DOHH2 (cell line): Measurements from ENCODE around the gene IFI27L2.

Experiments
- H3F3A ChIP-seq: fragments of 200-600 bp; sonication (generic), shearing (Covaris generic); 2 replicates; pipeline ENCODE4 v1.6.0; 2016; ENCODE audit warnings: antibody characterized with exemption, mild to moderate bottlenecking; ENCODE audit not compliant: control insufficient read depth, insufficient read depth
- H3K27ac ChIP-seq: fragments of 200-600 bp; sonication (generic); 2 replicates; pipeline ENCODE4 v1.5.1; 2014; ENCODE audit warnings: low read depth, mild to moderate bottlenecking, low read length, moderate library complexity
- H3K27me3 ChIP-seq: fragments of 200-600 bp; sonication (generic); 2 replicates; pipeline ENCODE4 v1.6.1; 2014; ENCODE audit warnings: mild to moderate bottlenecking, low read length, mixed read lengths; ENCODE audit not compliant: control insufficient read depth
- H3K36me3 ChIP-seq: fragments of 200-600 bp; sonication (generic); 2 replicates; pipeline ENCODE4 v1.6.1; 2014; ENCODE audit warnings: mild to moderate bottlenecking, low read length, moderate library complexity, mixed read lengths; ENCODE audit not compliant: control insufficient read depth
- H3K4me1 ChIP-seq: fragments of 200-600 bp; sonication (generic); 2 replicates; pipeline ENCODE4 v1.6.1; 2014; ENCODE audit warnings: mild to moderate bottlenecking, low read length, mixed read lengths; ENCODE audit not compliant: control insufficient read depth
- H3K4me2 ChIP-seq: fragments of 200-600 bp; sonication (generic); 2 replicates; pipeline ENCODE4 v1.6.0; 2014; ENCODE audit warnings: mild to moderate bottlenecking, low read length, moderate library complexity
- H3K4me3 ChIP-seq: fragments of 200-600 bp; sonication (generic); 2 replicates; pipeline ENCODE4 v1.5.1; 2014; ENCODE audit warnings: mild to moderate bottlenecking, low read length, mixed read lengths
- H3K79me2 ChIP-seq: fragments of 200-600 bp; sonication (generic); 2 replicates; pipeline ENCODE4 v1.6.1; 2014; ENCODE audit warnings: mild to moderate bottlenecking, low read length, mixed read lengths; ENCODE audit not compliant: control insufficient read depth
- H3K9me2 ChIP-seq: fragments of 200-600 bp; sonication (generic); replicated peaks from 2 replicates; pipeline ENCODE4 v1.6.1; 2014; ENCODE audit warnings: mild to moderate bottlenecking, low read length, mixed read lengths; ENCODE audit not compliant: control insufficient read depth
- H3K9me3 ChIP-seq: fragments of 200-600 bp; sonication (generic); 2 replicates; pipeline ENCODE4 v1.6.1; 2014; ENCODE audit warnings: antibody characterized with exemption, low read length, mixed read lengths; ENCODE audit not compliant: control insufficient read depth, insufficient read depth
- H4K20me1 ChIP-seq: fragments of 200-600 bp; sonication (generic); 2 replicates; pipeline ENCODE4 v1.6.0; 2014; ENCODE audit warnings: low read depth, mild to moderate bottlenecking, antibody characterized with exemption, low read length, moderate library complexity; ENCODE audit not compliant: control insufficient read depth, insufficient read depth
- EZH2phosphoT487 ChIP-seq: fragments of 200-600 bp; sonication (generic); IDR thresholded peaks from 2 replicates; pipeline ENCODE4 v1.6.1; 2017; ENCODE audit warnings: borderline replicate concordance, mild to moderate bottlenecking, antibody characterized with exemption, low read length, moderate library complexity, mixed read lengths
- TF ChIP-seq, protein P1 (sequence below): fragments of 200-600 bp; sonication (generic); IDR thresholded peaks from one replicate; pipeline ENCODE4 v1.5.1; 2014; ENCODE audit warnings: antibody characterized with exemption, mild to moderate bottlenecking, low read depth, low read length; ENCODE audit not compliant: poor library complexity, severe bottlenecking

The IFI27L2 gene

DNA sequence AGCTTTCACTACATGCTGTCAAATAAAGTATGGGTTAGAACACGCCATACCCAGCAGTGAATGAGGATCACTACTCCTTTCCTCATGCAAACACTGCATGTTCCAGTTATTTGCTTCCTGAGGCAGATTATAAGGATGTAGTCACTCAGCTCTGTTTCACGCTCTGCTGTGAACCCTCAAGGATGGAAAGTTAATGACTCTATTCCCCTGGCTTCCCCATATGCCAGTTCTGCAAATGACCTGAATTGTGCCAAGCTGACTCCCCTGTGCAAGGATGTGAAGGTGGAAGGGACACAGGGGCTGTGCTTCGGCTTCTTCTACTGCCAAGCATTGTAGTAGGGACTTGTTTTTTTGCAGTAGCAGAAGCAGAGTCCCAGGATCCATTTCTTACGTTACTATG is 41.5 kb downstream of the IFI27L2 start:
- no peaks in the 10 kb centered on the region for H3K9me2 ChIP-seq

DNA sequence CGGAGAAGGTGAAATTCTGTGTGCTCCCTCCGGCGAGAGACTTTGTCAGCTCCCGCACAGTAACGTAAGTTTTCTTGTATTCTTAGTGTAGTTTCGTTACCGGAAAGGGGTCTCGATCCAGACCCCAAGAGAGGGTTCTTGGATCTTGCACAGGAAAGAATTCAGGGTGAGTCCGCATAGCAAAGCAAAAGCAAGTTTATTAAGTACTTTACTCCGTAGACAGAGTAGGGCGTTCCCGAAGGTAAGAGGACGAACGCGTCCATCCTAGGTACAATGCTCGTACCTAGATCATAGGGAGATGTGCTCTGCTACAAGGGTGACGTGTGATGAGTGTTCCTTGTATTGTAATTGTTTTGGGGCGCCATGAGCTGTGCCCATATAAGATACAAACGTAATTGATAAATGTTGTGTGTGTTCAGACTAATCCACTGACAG is 48.0 kb downstream of the IFI27L2 start:
- TF ChIP-seq EZH2phosphoT487: no peak
- TF ChIP-seq, protein P1, sequence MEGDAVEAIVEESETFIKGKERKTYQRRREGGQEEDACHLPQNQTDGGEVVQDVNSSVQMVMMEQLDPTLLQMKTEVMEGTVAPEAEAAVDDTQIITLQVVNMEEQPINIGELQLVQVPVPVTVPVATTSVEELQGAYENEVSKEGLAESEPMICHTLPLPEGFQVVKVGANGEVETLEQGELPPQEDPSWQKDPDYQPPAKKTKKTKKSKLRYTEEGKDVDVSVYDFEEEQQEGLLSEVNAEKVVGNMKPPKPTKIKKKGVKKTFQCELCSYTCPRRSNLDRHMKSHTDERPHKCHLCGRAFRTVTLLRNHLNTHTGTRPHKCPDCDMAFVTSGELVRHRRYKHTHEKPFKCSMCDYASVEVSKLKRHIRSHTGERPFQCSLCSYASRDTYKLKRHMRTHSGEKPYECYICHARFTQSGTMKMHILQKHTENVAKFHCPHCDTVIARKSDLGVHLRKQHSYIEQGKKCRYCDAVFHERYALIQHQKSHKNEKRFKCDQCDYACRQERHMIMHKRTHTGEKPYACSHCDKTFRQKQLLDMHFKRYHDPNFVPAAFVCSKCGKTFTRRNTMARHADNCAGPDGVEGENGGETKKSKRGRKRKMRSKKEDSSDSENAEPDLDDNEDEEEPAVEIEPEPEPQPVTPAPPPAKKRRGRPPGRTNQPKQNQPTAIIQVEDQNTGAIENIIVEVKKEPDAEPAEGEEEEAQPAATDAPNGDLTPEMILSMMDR: no peak
- Histone ChIP-seq H3K27ac (peak overlapping the region; percentile 62; the same call in 1 of the 2 replicates), H3K4me3 (peak overlapping the region; percentile 97), H3K9me3 (no peaks in the 10 kb centered on the region), H3F3A (no peaks in the 10 kb centered on the region), H3K27me3 (no peaks in the 10 kb centered on the region), H3K9me2 (no peaks in the 10 kb centered on the region), H3K79me2 (peaks cover 69% of the 10 kb centered on the region), H3K4me2 (peak overlapping the region; percentile 87), H4K20me1 (peaks cover 9% of the 10 kb centered on the region; the same call in 1 of the 2 replicates), H3K36me3 (peaks cover 37% of the 10 kb centered on the region), H3K4me1 (peaks cover 43% of the 10 kb centered on the region)

More for the DNA sequence above, 41.5 kb downstream of the IFI27L2 start:
- Histone ChIP-seq H3K4me2 (no peak overlapping the region), H3K79me2 (peaks cover 5% of the 10 kb centered on the region), H3F3A (no peaks in the 10 kb centered on the region), H3K27ac (no peak overlapping the region), H4K20me1 (no peaks in the 10 kb centered on the region), H3K9me3 (no peaks in the 10 kb centered on the region), H3K4me3 (no peak overlapping the region), H3K4me1 (no peaks in the 10 kb centered on the region), H3K27me3 (no peaks in the 10 kb centered on the region), H3K36me3 (no peaks in the 10 kb centered on the region)
- TF ChIP-seq, protein P1: no peak
- no peak for TF ChIP-seq EZH2phosphoT487

DNA sequence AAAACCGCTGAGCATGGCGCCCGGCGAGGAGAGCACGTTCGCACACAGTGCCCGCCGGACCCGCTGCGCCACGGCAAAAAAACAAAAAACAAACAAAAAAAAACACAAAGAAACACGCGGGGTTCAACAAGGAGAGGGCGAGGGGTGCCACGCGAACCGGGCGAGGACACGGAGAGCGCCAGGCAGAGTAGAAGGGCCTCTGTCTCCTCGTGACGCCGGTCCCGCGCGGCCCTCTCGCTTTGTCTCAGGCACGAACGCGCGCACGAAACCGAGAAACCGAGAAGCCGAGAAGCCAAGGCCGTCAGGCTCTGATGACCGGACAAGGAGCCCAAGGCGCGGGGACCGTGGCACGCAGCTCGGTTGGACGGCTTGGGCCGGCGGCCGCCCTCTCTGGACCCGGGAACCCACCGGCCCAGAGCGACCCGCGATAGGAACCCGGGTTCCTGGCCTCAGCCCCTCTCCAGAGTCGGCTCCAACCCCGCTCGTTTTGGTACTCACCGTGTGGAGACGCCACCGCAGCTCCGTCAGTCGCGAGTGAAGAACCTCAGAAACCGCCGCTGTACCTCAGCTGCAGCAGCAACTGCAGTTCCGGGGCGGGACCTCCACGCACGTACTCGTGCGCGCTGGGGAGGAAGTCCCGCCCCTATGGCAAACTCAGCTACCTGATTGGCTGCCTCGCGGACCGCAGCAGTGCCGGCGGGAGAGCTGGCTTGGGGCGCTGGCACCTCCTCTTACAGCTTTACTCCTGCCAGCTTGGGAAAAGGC is 48.6 kb downstream of the IFI27L2 start, which contains the start of the genes DDX24 and IFI27L1:
Gene DDX24 (minus strand): TSS at position 582 of the 765 bp plus-strand sequence. CDS start 1,460 bp downstream, outside the sequence.
Gene IFI27L1 (plus strand): TSS at position 690 of the 765 bp plus-strand sequence. CDS start 15,628 bp downstream, outside the sequence.
- peaks cover 43% of the 10 kb centered on the region for H3K4me1 ChIP-seq
- peak within 1 kb of the TSS; percentile 62 for H3K27ac ChIP-seq
- peaks cover 43% of the 10 kb centered on the region for H3K36me3 ChIP-seq
- no peaks in the 10 kb centered on the region for H3K27me3 ChIP-seq
- H3F3A ChIP-seq: no peaks in the 10 kb centered on the region
- peak within 1 kb of the TSS; percentile 87 for H3K4me2 ChIP-seq
- H3K9me2 ChIP-seq: no peaks in the 10 kb centered on the region
- H3K9me3 ChIP-seq: no peaks in the 10 kb centered on the region
- peaks cover 9% of the 10 kb centered on the region; the same call in 1 of the 2 replicates for H4K20me1 ChIP-seq
- peaks cover 75% of the 10 kb centered on the region for H3K79me2 ChIP-seq
- no peak for TF ChIP-seq EZH2phosphoT487
- TF ChIP-seq, protein P1: no peak
- peak within 1 kb of the TSS; percentile 97 for H3K4me3 ChIP-seq
